ENCODE measurements around the gene CWF19L2.
"Not testable (repeated sequence)": the region's sequence is repeated elsewhere in the genome, so short reads cannot be mapped to it uniquely, and the experiment has no call there.

CWF19L2 gene

DNA sequence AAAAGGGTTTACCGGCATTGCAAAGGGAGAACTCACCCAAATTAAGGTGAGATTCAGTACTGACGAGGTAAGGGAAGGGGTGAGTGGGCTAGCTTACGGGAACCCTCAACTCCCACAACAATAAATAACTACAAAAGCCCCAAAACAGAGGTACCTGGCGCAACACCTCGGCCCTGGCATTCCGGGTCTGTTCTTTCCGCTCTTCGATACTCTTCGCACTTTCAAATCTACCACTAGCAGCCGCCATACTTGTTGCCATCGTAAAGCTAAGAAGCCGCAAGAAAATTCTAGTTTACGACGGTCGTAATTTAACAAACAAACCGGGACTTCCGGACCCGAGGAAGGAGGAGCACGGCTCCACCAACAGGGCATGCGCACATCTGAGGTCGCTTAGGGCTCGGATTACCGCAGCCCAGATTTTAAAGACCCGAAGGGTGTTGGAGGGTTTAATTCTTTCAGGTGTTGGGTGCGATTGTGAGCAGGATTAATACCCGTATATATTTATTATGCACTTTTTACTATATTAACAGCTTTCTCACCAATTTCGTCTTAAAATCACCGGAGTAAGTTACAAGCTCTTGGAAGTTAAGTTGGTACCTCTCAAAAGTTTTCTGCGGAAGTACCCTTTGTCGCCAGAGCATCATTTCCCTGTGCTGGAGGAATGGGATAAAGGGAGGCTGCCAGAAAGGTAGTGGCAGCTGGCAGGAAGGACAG, at the start of gene CWF19L2:
CWF19L2 (minus strand) TSS at position 268 of the 714 bp plus-strand sequence; CDS start at position 259, 9 bp downstream.
- DNase-seq (ENCODE audit: low spot score): peak; percentile 96

DNA sequence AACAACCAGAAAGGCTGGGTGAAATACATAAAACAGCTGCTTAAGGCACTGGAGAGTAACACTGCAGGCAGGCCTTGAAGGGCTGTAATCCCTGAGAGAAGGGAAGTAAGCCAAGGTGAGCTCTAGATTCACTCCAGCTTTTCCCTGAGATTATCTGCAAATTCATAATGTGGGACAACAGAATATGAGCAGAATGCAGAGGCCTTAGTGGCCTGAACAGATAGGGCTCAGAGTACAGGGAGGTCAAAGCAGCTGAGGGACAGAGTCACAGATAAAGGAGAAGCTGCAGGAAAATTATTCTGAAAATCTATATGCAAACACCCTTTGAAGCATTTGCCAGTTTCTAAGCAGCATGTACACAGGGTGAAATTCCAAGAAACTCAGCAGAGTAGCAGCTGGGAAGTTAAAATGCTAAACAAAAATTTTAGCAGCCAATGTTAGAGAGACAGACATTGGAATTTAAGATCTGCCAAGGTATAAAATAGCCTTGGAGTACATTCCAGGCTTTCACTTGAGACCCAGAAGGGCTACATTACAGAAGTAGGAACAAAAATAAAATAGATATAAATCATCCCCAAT, 48.1 kb upstream of the CWF19L2 start:
- no peak for DNase-seq (ENCODE audit: low spot score)

- no peak for DNase-seq (ENCODE audit: low spot score)
These were observed 47.4 kb upstream of the CWF19L2 start for GRCh38 chr11:107504981-107505380.

DNA sequence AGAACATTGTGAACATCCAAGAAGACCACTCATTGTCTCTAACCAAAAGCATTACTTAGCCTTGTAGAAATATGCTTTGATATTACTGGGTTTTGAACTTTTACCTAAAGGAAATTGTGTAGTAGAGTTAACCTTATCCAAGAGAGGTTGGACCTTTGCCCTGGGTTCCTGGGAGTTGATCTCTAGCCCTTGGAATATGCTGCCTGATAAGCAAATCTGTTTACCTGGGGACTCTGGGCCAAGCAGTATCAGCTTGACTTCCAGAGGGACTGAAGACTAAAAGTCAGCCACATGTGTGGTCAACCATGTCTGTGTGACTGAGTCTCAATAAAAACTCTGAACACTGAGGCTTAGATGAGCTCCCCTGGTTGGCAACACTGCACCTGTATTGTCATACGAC, 44.1 kb upstream of the CWF19L2 start:
- DNase-seq (ENCODE audit: low spot score): no peak

DNA sequence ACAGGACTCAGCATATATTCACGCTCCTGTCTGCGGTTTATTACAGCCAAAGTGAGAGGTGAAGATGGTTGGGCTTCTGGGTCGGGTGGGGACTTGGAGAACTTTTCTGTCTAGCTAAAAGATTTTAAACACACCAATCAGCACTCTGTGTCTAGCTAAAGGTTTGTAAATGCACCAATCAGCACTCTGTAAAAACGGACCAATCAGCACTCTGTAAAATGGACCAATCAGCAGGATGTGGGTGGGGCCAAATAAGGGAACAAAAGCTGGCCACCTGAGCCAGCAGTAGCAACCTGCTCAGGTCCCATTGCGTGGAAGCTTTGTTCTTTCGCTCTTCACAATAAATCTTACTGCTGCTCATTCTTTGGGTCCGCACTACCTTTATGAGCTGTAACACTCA, 39.7 kb upstream of the CWF19L2 start:
- DNase-seq (ENCODE audit: low spot score): not testable (repeated sequence)

GRCh38 chr11:107496011-107496410, 38.4 kb upstream of the CWF19L2 start:
- DNase-seq (ENCODE audit: low spot score): no peak

GRCh38 chr11:107494055-107494454, 36.4 kb upstream of the CWF19L2 start:
- DNase-seq (ENCODE audit: low spot score): no peak

DNA sequence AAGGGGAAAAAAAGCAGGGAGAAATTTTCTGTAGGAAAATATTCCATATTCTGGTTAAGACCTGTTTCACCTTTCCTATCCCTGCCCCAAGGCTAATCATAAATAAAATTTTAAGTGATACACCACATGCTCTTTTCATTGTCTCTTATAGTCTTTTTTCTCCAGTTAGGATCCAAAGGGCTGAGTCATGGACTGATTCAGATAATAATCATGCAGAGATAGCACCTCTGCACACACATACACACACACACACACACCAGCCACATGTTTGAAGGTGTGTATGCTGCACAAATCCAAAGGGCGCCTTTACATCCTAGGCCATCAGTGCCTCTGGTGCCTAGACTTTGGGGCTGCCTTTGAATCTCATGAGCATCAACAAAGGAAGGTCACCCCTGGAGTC, 35.5 kb upstream of the CWF19L2 start:
- peak; percentile 27 for DNase-seq (ENCODE audit: low spot score)

- DNase-seq (ENCODE audit: low spot score): no peak
These were observed 33.2 kb upstream of the CWF19L2 start for GRCh38 chr11:107490836-107491235.

DNA sequence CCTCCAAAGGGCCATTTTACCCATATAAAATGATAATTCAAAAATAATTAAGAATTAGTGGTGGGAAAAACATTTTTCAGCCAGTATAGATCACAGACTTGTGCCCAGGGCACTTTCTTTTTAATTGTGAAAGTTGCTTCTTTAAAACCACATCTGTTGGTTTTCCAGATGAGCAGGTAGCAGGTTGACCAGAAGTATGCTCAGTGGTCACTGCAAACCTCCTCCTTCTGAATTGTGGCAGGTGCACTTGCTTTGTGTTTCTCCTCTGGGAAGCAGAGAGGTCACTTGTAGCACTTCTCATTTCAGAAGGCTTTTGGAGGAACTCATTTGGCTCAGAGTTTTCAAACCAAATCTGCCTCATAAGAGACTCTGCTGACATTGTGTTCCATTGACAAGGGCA, 24.6 kb upstream of the CWF19L2 start:
- DNase-seq (ENCODE audit: low spot score): no peak

GRCh38 chr11:107478922-107479321, 21.3 kb upstream of the CWF19L2 start:
- DNase-seq (ENCODE audit: low spot score): no peak

GRCh38 chr11:107477820-107478219, 20.2 kb upstream of the CWF19L2 start:
- DNase-seq (ENCODE audit: low spot score): no peak

DNA sequence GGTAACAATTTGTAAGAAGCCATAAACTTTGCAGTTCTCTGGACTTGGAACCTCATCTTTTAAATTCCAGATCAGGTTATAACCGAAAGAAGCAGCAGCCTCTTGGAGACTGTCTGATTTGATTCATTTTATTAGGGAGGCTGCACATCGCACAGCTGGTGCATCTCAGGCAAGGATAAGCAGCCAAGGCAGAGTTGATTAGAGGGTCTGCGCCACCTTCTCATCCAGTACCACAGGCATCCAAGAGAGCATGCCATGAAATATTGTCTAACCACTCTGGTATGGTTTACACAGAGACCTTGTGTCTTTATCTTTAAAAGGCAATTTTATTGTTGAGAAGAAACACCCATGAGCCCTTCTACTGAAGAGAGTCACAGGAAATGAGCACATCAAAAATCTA, 16.2 kb upstream of the CWF19L2 start:
- no peak for DNase-seq (ENCODE audit: low spot score)

GRCh38 chr11:107472966-107473365, 15.3 kb upstream of the CWF19L2 start:
- no peak for DNase-seq (ENCODE audit: low spot score)

- DNase-seq (ENCODE audit: low spot score): no peak
These were observed 11.0 kb upstream of the CWF19L2 start for GRCh38 chr11:107468596-107468995.

- no peak for DNase-seq (ENCODE audit: low spot score)
These were observed 10.1 kb upstream of the CWF19L2 start for GRCh38 chr11:107467696-107468095.

DNA sequence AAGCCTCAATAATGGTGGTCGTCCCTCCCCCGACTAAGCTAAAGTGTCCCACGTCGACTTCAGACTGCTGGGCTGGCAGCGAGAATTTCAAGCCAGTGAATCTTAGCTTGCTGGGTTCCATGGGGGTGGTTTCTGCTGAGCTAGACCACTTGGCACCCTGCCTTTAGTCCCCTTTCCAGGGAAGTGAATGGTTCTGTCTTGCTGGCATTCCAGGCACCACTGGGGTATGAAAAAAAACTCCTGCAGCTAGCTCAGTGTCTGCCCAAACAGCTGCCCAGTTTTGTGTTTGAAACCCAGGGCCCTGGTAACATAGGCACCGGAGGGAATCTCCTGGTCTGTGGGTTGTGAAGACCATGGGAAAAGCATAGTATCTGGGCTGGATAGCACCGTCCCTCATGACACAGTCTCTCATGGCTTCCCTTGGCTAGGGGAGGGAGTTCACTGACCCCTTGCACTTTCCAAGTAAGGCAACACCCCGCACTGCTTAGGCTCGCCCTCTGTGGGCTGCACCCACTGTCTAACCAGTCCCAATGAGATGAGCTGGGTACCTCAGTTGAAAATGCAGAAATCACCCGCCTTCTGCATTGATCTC, 8.7 kb upstream of the CWF19L2 start:
- DNase-seq (ENCODE audit: low spot score): not testable (repeated sequence)

- DNase-seq (ENCODE audit: low spot score): peak; percentile 7
These were observed 444 bp downstream of the CWF19L2 start for GRCh38 chr11:107457205-107457557.

DNA sequence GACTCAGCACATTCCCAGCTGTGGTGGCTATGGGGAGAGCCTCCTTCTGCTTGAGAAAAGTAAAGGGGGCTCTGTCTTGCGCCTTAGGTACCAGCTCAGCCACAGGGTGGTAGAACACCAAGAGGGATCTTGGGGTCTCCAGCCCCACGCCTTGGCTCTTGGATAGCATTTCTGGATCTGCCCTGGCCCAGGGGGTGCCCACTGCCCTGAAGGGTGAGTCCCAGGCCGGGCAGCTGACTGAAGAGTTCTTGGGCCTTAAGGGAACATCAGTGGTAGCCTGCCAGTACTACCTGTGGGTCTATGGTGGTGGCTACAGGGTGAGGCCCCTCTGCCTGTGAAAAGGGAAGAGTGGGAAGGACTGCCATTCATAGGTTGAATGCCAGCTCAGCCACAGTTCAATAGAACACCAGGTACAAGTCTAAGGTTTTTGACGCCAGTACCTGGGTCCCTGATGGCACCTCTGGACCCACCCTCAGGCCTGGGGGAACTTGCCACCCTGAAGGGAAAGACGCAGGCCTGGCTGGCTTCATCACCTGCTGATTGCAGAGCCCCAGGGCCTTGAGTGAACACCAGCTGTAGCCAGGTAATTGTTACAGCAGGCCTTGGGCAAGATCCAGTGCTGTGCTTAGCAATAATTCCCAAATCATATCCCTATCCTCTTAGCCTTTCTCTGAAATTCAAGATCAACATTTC, 3.9 kb downstream of the CWF19L2 start:
- no peak for DNase-seq (ENCODE audit: low spot score)

DNA sequence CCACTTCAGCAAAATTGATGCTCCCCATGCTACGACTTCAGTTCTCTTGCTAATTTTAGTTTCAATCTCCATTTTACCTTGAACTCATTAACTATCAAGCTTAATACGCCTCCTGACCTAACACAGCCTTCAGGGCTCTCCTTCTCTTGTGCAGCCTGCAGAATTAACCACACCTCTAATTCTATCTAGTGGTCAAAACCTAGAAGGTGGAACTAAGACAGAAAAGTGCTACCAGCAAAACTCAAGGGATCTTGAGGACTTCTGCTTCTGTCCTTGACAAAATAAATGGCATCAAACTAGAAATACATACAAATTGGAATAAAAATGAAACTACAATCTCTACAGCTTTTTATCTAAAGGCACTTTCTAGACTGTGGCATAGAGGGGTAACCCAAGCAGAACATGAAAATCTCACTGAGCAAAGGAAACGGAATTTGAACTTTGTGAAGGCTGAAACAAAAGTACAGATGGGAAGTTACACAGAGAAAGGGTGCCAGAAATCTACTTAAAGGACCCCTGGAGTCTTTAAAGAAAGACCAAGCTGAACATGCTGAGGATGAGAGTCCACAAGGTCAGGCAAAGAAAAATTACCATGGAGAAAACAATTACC, 10.7 kb downstream of the CWF19L2 start:
- DNase-seq (ENCODE audit: low spot score): no peak

DNA sequence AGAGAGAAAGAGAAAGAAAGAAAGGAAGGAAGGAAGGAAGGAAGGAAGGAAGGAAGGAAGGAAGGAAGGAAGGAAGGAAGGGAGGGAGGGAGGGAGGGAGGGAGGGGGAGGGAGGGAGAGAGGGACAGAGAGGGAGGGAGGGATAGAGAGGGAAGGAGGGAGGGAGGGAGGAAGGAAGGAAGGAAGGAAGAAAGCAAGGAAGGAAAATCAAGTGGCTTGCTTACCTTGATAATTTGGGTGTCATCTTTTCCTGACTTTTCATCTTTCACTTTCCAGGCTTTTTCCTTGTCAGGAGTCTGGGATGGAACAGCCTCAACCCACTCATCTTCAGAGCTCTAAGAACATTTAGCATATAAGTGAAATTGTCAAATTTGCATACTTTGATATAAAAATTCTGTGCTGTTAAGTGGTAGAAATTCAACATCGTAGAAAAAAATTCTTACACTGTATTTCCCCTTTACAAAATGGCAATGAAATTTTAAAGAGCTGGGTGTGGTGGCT, 14.9 kb downstream of the CWF19L2 start:
- no peak for DNase-seq (ENCODE audit: low spot score)

- no peak for DNase-seq (ENCODE audit: low spot score)
These were observed 17.9 kb downstream of the CWF19L2 start for GRCh38 chr11:107439586-107440167.
